Left cardiac atrium (tissue), 4 donors: ENCODE measurements around the gene KLHDC4. TPM values are rescaled to one million over a fixed set of nuclear protein-coding genes. Genes with fewer than 3 reads are reported as not detected.
"Not testable (repeated sequence)": the region's sequence is repeated elsewhere in the genome, so short reads cannot be mapped to it uniquely, and the experiment has no call there.

ENCODE experiments used
- ATAC-seq, 2 donors: fragments of 200-7000 bp; cut with Tn5 transposase; one replicate each; pipeline ENCODE4 v1.9.1; 2020; ENCODE audit warnings: mild to moderate bottlenecking in 2 of 2, moderate library complexity in 2 of 2
- DNase-seq: peaks from one replicate; pipeline ENCODE4 v3.0.0-alpha.2; 2020
- intact Hi-C, 2 donors: fragments of 100-400 bp; cut with DNase I; formaldehyde crosslinking; loops; one replicate each; pipeline versions ENCODE4 v1.14.1 to v1.15.1; 2022 to 2023
- long read RNA-seq: library from polyadenylated mRNA; unstranded; transcript quantifications from one replicate; pipeline ENCODE4 v2.0.0, GENCODE V29; 2021
- total RNA-seq, 2 donors: library from RNA; stranded (reverse); fragmentation: NEBNext Ultra II Directional; extraction: Animal tissue kit (Norgen Biotek cat#: 25700); gene quantifications; one replicate each; pipeline ENCODE4 v1.2.1, GENCODE V29; 2021
- donor health status: DM: no; HTN: yes; CAD: no.
- donor health status: DM: no; HTN: yes; CAD: no; lungs with severe emphysema.
- donor health status: DM: yes; HTN: yes; CAD: no.
- donor health status: Dilated cardiomyopathy.

KLHDC4 gene
- 10 to 100 TPM; 11.4 to 18.0 TPM for total RNA-seq
- long read RNA-seq, transcript KLHDC4-201 (12 exons, 1,886 nt): major isoform, 15 of 24 reads
- long read RNA-seq, partial matches to known transcripts: 3 of 24 reads
- long read RNA-seq, other reads (novel, unspliced or antisense): 6 of 24 reads

GRCh38 chr16:87765776-87766484 lies at the start of gene KLHDC4:
Gene KLHDC4 (minus strand): TSS chr16:87765986. CDS start chr16:87765890, 96 bp downstream.
- ATAC-seq (peak; percentile 96), DNase-seq (peak; percentile 92)
- intact Hi-C loops: loop anchor here in 1 of 2 donors (5.0 kb wide), 1 partner anchor 179 kb away; no protein-coding TSS in a partner anchor

- intact Hi-C loops: no loop called here
- DNase-seq (no peak), ATAC-seq (no peak)
These were observed 49.8 kb upstream of the KLHDC4 start for GRCh38 chr16:87815567-87815966.

GRCh38 chr16:87812200-87812656 lies 46.4 kb upstream of the KLHDC4 start:
- intact Hi-C loops: no loop called here
- DNase-seq: no peak
- ATAC-seq: no peak

- intact Hi-C loops, ATAC-seq, DNase-seq: not testable (repeated sequence)
These were observed 45.7 kb upstream of the KLHDC4 start for GRCh38 chr16:87811454-87811853.

- intact Hi-C loops: no loop called here
- DNase-seq (no peak), ATAC-seq (no peak)
These were observed 43.5 kb upstream of the KLHDC4 start for GRCh38 chr16:87809150-87809902.

- intact Hi-C loops: no loop called here
- ATAC-seq: no peak
- no peak for DNase-seq
These were observed 42.3 kb upstream of the KLHDC4 start for GRCh38 chr16:87808108-87808507.

GRCh38 chr16:87806641-87807546 lies 41.1 kb upstream of the KLHDC4 start:
- DNase-seq: peak; percentile 64
- ATAC-seq: peak; percentile 88 to 90
- intact Hi-C loops: no loop called here

GRCh38 chr16:87806261-87806640 lies 40.5 kb upstream of the KLHDC4 start:
- ATAC-seq: peak; percentile 5 to 10
- DNase-seq: no peak
- intact Hi-C loops: no loop called here

GRCh38 chr16:87803385-87803784 lies 37.6 kb upstream of the KLHDC4 start:
- DNase-seq: no peak
- no peak for ATAC-seq
- intact Hi-C loops: no loop called here

- intact Hi-C loops: no loop called here
- no peak for DNase-seq
- no peak for ATAC-seq
These were observed 36.9 kb upstream of the KLHDC4 start for GRCh38 chr16:87802670-87803069.

GRCh38 chr16:87801679-87802259 lies 36.0 kb upstream of the KLHDC4 start:
- DNase-seq (no peak), ATAC-seq (no peak)
- intact Hi-C loops: no loop called here

- DNase-seq: no peak
- intact Hi-C loops: no loop called here
- no peak for ATAC-seq
These were observed 34.7 kb upstream of the KLHDC4 start for GRCh38 chr16:87800497-87800896.

- no peak for ATAC-seq
- intact Hi-C loops: no loop called here
- DNase-seq: no peak
These were observed 29.6 kb upstream of the KLHDC4 start for GRCh38 chr16:87795336-87795735.

- DNase-seq (no peak), ATAC-seq (no peak)
- intact Hi-C loops: no loop called here
These were observed 28.8 kb upstream of the KLHDC4 start for GRCh38 chr16:87794485-87795078.

- DNase-seq: no peak
- no peak for ATAC-seq
- intact Hi-C loops: no loop called here
These were observed 26.4 kb upstream of the KLHDC4 start for GRCh38 chr16:87792205-87792565.

- intact Hi-C loops: no loop called here
- ATAC-seq (peak in 1 of 2 donors; percentile 22), DNase-seq (no peak)
These were observed 25.8 kb upstream of the KLHDC4 start for GRCh38 chr16:87791295-87792204.

GRCh38 chr16:87790292-87791100 lies 24.7 kb upstream of the KLHDC4 start:
- ATAC-seq (peak; percentile 81 to 86), DNase-seq (peak; percentile 40)
- intact Hi-C loops: no loop called here
